Measurements from ENCODE around the gene B9D1. TPM values are rescaled to one million over a fixed set of nuclear protein-coding genes. Genes with fewer than 3 reads are reported as not detected.

B9D1 gene
- total and polyA plus RNA-seq, 7 donors: 6.6 to 22.4 (median 15.2) TPM

DNA sequence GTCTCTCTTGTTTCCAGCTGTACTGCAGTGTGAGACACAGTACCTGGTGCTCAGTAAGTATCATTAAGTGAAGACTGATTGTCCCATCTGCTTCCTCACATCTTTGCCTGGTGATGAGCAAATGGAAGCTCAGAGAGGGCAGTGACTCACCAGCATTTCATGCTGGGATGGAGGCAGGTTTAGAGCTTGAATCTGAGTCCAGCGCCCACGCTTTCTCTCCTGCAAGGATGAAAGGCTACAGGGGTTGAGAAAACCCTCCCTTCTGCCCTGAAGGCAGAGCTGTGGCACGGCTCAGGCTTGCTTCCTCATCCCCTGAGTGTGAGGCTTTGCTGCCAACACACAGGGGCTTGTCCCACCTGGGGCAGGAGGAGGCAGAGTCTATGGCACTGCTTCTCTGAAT is 47.0 kb upstream of the B9D1 start:
- Histone ChIP-seq H3K4me3 (no peak overlapping the region), H3K36me3 (peaks cover 0 to 2% (median 0%) of the 10 kb centered on the region in 4 donors), H3K27ac (no peak overlapping the region), H3K4me1 (peaks cover 0 to 29% (median 21%) of the 10 kb centered on the region in 4 donors), H3K27me3 (no peaks in the 10 kb centered on the region), H3K9me3 (no peaks in the 10 kb centered on the region)
- TF ChIP-seq POLR2AphosphoS5 (IDR thresholded peaks at IDR 0.05): no peak
- TF ChIP-seq POLR2A (IDR thresholded peaks at IDR 0.05): no peak
- TF ChIP-seq EP300 (IDR thresholded peaks at IDR 0.05): no peak
- TF ChIP-seq CTCF (IDR thresholded peaks at IDR 0.05): no peak
- DNase-seq: no peak
- intact Hi-C loops (cut with DNase I): no loop called here
- 78 to 83% methylated on average over 3 of the region's 3 CpGs for WGBS, 2 donors

GRCh38 chr17:19409066-19409465 is 46.5 kb upstream of the B9D1 start:
- Histone ChIP-seq H3K4me3 (no peak overlapping the region), H3K36me3 (no peaks in the 10 kb centered on the region), H3K27ac (no peak overlapping the region), H3K4me1 (peaks cover 0 to 29% (median 21%) of the 10 kb centered on the region in 4 donors), H3K27me3 (no peaks in the 10 kb centered on the region), H3K9me3 (no peaks in the 10 kb centered on the region)
- WGBS, 2 donors: 98% methylated on average over 3 of the region's 3 CpGs
- DNase-seq: no peak
- TF ChIP-seq POLR2AphosphoS5 (IDR thresholded peaks at IDR 0.05) (no peak), POLR2A (IDR thresholded peaks at IDR 0.05) (no peak), CTCF (IDR thresholded peaks at IDR 0.05) (no peak), EP300 (IDR thresholded peaks at IDR 0.05) (no peak)
- intact Hi-C loops (cut with DNase I): no loop called here

GRCh38 chr17:19408346-19408710 is 45.8 kb upstream of the B9D1 start:
- intact Hi-C loops (cut with DNase I): no loop called here
- no peak for DNase-seq

DNA sequence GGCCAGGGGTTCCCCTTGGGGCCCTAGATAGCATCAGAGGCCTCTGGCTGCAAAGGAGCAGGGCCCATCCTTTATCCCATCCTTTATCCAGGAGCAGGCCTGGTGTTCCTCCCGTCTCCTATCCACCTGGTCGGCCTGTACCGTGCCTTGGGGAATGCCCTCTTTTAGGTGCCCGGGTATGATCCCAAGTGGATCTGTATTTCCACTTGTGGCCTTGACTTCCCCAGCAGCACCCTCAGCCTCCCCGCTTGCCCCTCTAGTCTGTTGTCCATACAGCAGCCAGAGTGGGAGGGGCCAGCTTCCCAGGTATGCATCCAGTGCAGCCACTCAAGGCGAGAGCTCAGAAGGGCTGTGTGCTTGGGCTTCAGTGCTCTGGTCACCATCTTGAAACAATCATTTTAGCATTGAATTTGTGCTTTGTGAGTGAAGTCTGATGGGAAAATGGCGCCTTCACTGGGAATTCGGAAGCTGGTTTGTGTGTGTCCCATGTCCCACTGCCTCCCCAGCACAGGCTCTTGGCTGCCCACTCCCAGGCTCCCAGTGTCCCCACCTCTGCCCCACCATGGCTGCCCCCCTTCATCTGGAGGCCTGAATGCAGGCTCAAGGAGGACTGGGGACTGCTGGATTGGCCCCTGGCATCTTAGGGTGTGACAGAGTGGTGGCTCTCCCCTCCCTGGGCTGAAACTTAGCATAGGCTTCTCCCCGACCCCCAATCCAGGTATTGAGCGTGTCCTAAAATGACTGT is 45.2 kb upstream of the B9D1 start:
- Histone ChIP-seq H3K27ac (no peak overlapping the region), H3K4me1 (peaks cover 0 to 28% (median 20%) of the 10 kb centered on the region in 4 donors), H3K27me3 (no peaks in the 10 kb centered on the region), H3K36me3 (no peaks in the 10 kb centered on the region), H3K4me3 (no peak overlapping the region), H3K9me3 (no peaks in the 10 kb centered on the region)
- DNase-seq: peak; percentile 53
- intact Hi-C loops (cut with DNase I): no loop called here
- 96 to 97% methylated on average over 10 of the region's 10 CpGs for WGBS, 2 donors
- TF ChIP-seq POLR2A (IDR thresholded peaks at IDR 0.05) (no peak), CTCF (IDR thresholded peaks at IDR 0.05) (no peak), POLR2AphosphoS5 (IDR thresholded peaks at IDR 0.05) (no peak), EP300 (IDR thresholded peaks at IDR 0.05) (no peak)

More at GRCh38 chr17:19408346-19408710, 45.8 kb upstream of the B9D1 start:
- Histone ChIP-seq H3K27ac (no peak overlapping the region), H3K4me1 (peaks cover 0 to 29% (median 21%) of the 10 kb centered on the region in 4 donors), H3K9me3 (no peaks in the 10 kb centered on the region), H3K27me3 (no peaks in the 10 kb centered on the region), H3K36me3 (no peaks in the 10 kb centered on the region), H3K4me3 (no peak overlapping the region)
- WGBS, 2 donors: 95 to 96% methylated on average over 2 of the region's 2 CpGs
- TF ChIP-seq POLR2AphosphoS5 (IDR thresholded peaks at IDR 0.05) (no peak), POLR2A (IDR thresholded peaks at IDR 0.05) (no peak), CTCF (IDR thresholded peaks at IDR 0.05) (no peak), EP300 (IDR thresholded peaks at IDR 0.05) (no peak)

Data from sigmoid colon (tissue), 7 donors.